DOHH2 (cell line): ENCODE measurements around the gene PCSK9.

Experiments used
- H3F3A ChIP-seq: fragments of 200-600 bp; sonication (generic), shearing (Covaris generic); 2 replicates; pipeline ENCODE4 v1.6.0; 2016; ENCODE audit warnings: antibody characterized with exemption, mild to moderate bottlenecking; ENCODE audit not compliant: control insufficient read depth, insufficient read depth
- H3K27ac ChIP-seq: fragments of 200-600 bp; sonication (generic); 2 replicates; pipeline ENCODE4 v1.5.1; 2014; ENCODE audit warnings: low read depth, mild to moderate bottlenecking, low read length, moderate library complexity
- H3K27me3 ChIP-seq: fragments of 200-600 bp; sonication (generic); 2 replicates; pipeline ENCODE4 v1.6.1; 2014; ENCODE audit warnings: mild to moderate bottlenecking, low read length, mixed read lengths; ENCODE audit not compliant: control insufficient read depth
- H3K36me3 ChIP-seq: fragments of 200-600 bp; sonication (generic); 2 replicates; pipeline ENCODE4 v1.6.1; 2014; ENCODE audit warnings: mild to moderate bottlenecking, low read length, moderate library complexity, mixed read lengths; ENCODE audit not compliant: control insufficient read depth
- H3K4me1 ChIP-seq: fragments of 200-600 bp; sonication (generic); 2 replicates; pipeline ENCODE4 v1.6.1; 2014; ENCODE audit warnings: mild to moderate bottlenecking, low read length, mixed read lengths; ENCODE audit not compliant: control insufficient read depth
- H3K4me2 ChIP-seq: fragments of 200-600 bp; sonication (generic); 2 replicates; pipeline ENCODE4 v1.6.0; 2014; ENCODE audit warnings: mild to moderate bottlenecking, low read length, moderate library complexity
- H3K4me3 ChIP-seq: fragments of 200-600 bp; sonication (generic); 2 replicates; pipeline ENCODE4 v1.5.1; 2014; ENCODE audit warnings: mild to moderate bottlenecking, low read length, mixed read lengths
- H3K79me2 ChIP-seq: fragments of 200-600 bp; sonication (generic); 2 replicates; pipeline ENCODE4 v1.6.1; 2014; ENCODE audit warnings: mild to moderate bottlenecking, low read length, mixed read lengths; ENCODE audit not compliant: control insufficient read depth
- H3K9me2 ChIP-seq: fragments of 200-600 bp; sonication (generic); replicated peaks from 2 replicates; pipeline ENCODE4 v1.6.1; 2014; ENCODE audit warnings: mild to moderate bottlenecking, low read length, mixed read lengths; ENCODE audit not compliant: control insufficient read depth
- H3K9me3 ChIP-seq: fragments of 200-600 bp; sonication (generic); 2 replicates; pipeline ENCODE4 v1.6.1; 2014; ENCODE audit warnings: antibody characterized with exemption, low read length, mixed read lengths; ENCODE audit not compliant: control insufficient read depth, insufficient read depth
- H4K20me1 ChIP-seq: fragments of 200-600 bp; sonication (generic); 2 replicates; pipeline ENCODE4 v1.6.0; 2014; ENCODE audit warnings: low read depth, mild to moderate bottlenecking, antibody characterized with exemption, low read length, moderate library complexity; ENCODE audit not compliant: control insufficient read depth, insufficient read depth
- EZH2phosphoT487 ChIP-seq: fragments of 200-600 bp; sonication (generic); IDR thresholded peaks from 2 replicates; pipeline ENCODE4 v1.6.1; 2017; ENCODE audit warnings: borderline replicate concordance, mild to moderate bottlenecking, antibody characterized with exemption, low read length, moderate library complexity, mixed read lengths
- TF ChIP-seq, protein P1 (sequence below): fragments of 200-600 bp; sonication (generic); IDR thresholded peaks from one replicate; pipeline ENCODE4 v1.5.1; 2014; ENCODE audit warnings: antibody characterized with exemption, mild to moderate bottlenecking, low read depth, low read length; ENCODE audit not compliant: poor library complexity, severe bottlenecking

PCSK9 gene

DNA sequence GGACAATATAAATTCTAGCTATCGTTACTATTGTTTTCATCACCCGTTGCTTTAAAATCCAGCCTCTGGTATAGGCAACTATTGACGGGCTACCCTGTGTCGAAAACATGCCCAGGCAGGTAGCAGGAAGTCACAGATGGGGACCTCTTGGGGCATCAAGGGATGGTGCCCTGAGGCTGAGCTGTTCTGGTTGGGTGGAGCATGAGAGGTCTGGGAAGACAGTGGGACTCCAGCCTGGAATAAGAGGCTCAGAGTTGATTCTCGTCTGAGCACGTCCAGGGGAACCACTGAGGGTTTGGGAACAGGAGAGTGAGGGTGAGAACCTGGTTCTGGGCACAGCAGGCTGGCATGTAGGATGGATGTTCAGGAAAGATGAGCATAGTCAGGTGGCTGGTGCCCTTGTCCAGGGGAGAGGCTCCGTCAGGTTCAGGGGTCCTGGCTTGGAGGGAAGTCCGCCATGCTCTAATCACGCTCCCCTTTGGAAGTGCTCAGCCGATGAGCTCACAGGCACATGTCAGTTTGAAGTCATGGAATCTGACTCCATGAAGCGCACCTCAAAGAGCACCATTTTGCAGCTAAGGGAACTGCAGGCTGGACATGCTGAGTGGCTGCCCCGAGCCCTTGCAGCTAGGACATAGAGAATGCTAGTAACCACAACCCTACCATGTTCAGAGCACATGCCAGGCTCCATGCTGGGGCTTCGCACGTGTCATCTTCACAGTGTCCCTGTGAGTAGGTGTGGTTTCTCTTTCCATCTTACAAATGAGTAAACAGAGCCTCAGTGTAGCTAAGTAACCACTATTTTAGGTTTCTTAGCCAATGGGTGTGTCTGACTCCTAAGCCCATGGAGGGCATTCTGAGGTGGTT lies 21.0 kb downstream of the PCSK9 start:
- H3K9me2 ChIP-seq = no peaks in the 10 kb centered on the region
- no peaks in the 10 kb centered on the region for H3K27me3 ChIP-seq
- no peak overlapping the region for H3K4me3 ChIP-seq
- no peaks in the 10 kb centered on the region for H3F3A ChIP-seq
- no peaks in the 10 kb centered on the region for H3K4me1 ChIP-seq
- H3K9me3 ChIP-seq = no peaks in the 10 kb centered on the region
- H3K36me3 ChIP-seq = no peaks in the 10 kb centered on the region
- H4K20me1 ChIP-seq = no peaks in the 10 kb centered on the region
- no peak overlapping the region for H3K4me2 ChIP-seq
- H3K79me2 ChIP-seq = no peaks in the 10 kb centered on the region
- TF ChIP-seq, protein P1, sequence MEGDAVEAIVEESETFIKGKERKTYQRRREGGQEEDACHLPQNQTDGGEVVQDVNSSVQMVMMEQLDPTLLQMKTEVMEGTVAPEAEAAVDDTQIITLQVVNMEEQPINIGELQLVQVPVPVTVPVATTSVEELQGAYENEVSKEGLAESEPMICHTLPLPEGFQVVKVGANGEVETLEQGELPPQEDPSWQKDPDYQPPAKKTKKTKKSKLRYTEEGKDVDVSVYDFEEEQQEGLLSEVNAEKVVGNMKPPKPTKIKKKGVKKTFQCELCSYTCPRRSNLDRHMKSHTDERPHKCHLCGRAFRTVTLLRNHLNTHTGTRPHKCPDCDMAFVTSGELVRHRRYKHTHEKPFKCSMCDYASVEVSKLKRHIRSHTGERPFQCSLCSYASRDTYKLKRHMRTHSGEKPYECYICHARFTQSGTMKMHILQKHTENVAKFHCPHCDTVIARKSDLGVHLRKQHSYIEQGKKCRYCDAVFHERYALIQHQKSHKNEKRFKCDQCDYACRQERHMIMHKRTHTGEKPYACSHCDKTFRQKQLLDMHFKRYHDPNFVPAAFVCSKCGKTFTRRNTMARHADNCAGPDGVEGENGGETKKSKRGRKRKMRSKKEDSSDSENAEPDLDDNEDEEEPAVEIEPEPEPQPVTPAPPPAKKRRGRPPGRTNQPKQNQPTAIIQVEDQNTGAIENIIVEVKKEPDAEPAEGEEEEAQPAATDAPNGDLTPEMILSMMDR = no peak
- no peak for TF ChIP-seq EZH2phosphoT487
- no peak overlapping the region for H3K27ac ChIP-seq

DNA sequence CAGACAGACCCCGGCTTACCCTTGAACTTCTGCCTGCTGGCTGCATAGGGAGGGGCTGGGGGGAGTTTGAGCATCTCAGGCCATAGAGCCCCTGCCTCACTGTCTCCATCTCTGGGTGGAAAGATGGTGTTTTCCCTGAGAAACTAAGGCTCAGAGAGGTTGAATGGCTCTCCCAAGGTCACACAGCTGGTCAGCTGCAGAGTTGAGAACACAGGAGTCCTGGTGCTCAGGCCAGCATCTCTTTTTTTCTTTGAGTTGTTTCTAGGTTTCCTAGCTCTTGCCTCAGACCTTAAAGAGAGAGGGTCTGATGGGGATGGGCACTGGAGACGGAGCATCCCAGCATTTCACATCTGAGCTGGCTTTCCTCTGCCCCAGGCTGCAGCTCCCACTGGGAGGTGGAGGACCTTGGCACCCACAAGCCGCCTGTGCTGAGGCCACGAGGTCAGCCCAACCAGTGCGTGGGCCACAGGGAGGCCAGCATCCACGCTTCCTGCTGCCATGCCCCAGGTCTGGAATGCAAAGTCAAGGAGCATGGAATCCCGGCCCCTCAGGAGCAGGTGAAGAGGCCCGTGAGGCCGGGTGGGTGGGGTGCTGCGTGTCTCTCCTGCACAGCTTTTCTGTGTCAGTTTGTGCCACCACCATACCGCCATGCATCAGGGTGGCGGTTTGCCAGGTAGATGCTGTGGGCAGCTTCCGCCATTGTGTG lies 21.8 kb downstream of the PCSK9 start:
- H3K9me3 ChIP-seq = no peaks in the 10 kb centered on the region
- no peaks in the 10 kb centered on the region for H4K20me1 ChIP-seq
- H3K4me3 ChIP-seq = no peak overlapping the region
- H3K79me2 ChIP-seq = no peaks in the 10 kb centered on the region
- H3K27me3 ChIP-seq = no peaks in the 10 kb centered on the region
- no peaks in the 10 kb centered on the region for H3K4me1 ChIP-seq
- H3F3A ChIP-seq = no peaks in the 10 kb centered on the region
- TF ChIP-seq, protein P1 = no peak
- TF ChIP-seq EZH2phosphoT487 = no peak
- no peaks in the 10 kb centered on the region for H3K36me3 ChIP-seq
- H3K9me2 ChIP-seq = no peaks in the 10 kb centered on the region
- H3K27ac ChIP-seq = no peak overlapping the region
- no peak overlapping the region for H3K4me2 ChIP-seq

DNA sequence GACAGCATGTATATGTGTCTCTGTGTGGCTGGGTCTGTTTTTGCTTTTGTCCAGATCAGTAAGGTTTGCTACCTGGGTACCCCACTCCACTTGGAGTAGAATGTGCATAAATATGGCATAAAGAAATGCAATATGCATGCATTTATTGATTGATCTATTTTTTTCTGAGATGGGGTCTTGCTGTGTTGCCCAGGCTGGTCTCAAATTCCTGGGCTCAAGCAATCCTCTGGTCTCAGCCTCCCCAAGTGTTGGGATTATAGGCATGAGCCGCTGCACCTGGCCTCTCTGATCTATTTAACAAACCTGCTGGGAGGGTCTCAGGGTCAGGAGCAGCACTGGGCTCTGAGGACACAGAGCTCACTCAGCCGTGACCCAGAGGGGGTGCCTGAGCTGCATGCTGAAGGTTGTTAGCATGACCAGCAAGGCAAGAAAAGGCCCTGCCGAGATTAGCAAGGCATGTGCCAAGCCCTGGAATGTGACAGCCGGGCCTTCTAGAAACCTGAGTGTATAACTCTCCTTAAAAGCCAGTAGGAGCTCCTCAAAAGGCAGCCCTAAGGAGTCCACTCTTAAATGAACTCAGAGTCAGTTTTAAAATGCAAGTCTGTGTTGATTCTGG lies 22.5 kb downstream of the PCSK9 start:
- H3K36me3 ChIP-seq = peaks cover 4% of the 10 kb centered on the region; the same call in 1 of the 2 replicates

More for the DNA sequence above, 22.5 kb downstream of the PCSK9 start:
- Histone ChIP-seq H3K9me2 (no peaks in the 10 kb centered on the region), H3K27ac (no peak overlapping the region), H3K79me2 (no peaks in the 10 kb centered on the region), H4K20me1 (no peaks in the 10 kb centered on the region), H3K27me3 (no peaks in the 10 kb centered on the region), H3K4me2 (no peak overlapping the region), H3F3A (no peaks in the 10 kb centered on the region), H3K9me3 (no peaks in the 10 kb centered on the region), H3K4me1 (no peaks in the 10 kb centered on the region), H3K4me3 (no peak overlapping the region)
- TF ChIP-seq, protein P1 = no peak
- no peak for TF ChIP-seq EZH2phosphoT487
